NCI-H2107 treated with DMSO at 0.1 percent for 48 hours (cell line): Measurements from ENCODE around the gene LEMD3.
A peak's percentile ranks its signal among the peaks of the same experiment; 100 is the strongest.

Source experiments
- DNase-seq: peaks from one replicate; lab custom pipeline; 2025; ENCODE audit not compliant: unreplicated experiment; lab: John Stamatoyannopoulos, UW

LEMD3 gene

GRCh38 chr12:65168681-65169319 is 583 bp upstream of the LEMD3 start:
- DNase-seq = no peak

- peak; percentile 28 for DNase-seq
These were observed 962 bp downstream of the LEMD3 start for GRCh38 chr12:65170209-65170881.

- DNase-seq = no peak
These were observed 1.7 kb downstream of the LEMD3 start for GRCh38 chr12:65171073-65171472.

GRCh38 chr12:65171870-65172269 is 2.5 kb downstream of the LEMD3 start:
- peak; percentile 50 for DNase-seq

- DNase-seq = no peak
These were observed 6.0 kb downstream of the LEMD3 start for GRCh38 chr12:65175385-65175784.

GRCh38 chr12:65182012-65182739 is 12.8 kb downstream of the LEMD3 start:
- no peak for DNase-seq

GRCh38 chr12:65184176-65184857 is 14.9 kb downstream of the LEMD3 start:
- no peak for DNase-seq

GRCh38 chr12:65184858-65185229 is 15.5 kb downstream of the LEMD3 start:
- DNase-seq = no peak

- no peak for DNase-seq
These were observed 18.3 kb downstream of the LEMD3 start for GRCh38 chr12:65187665-65188064.

- DNase-seq = no peak
These were observed 18.9 kb downstream of the LEMD3 start for GRCh38 chr12:65188179-65188701.

GRCh38 chr12:65189028-65189718 is 19.8 kb downstream of the LEMD3 start:
- no peak for DNase-seq

GRCh38 chr12:65192963-65193516 is 23.7 kb downstream of the LEMD3 start:
- no peak for DNase-seq

GRCh38 chr12:65194949-65195348 is 25.6 kb downstream of the LEMD3 start:
- DNase-seq = no peak

GRCh38 chr12:65195387-65196055 is 26.1 kb downstream of the LEMD3 start:
- no peak for DNase-seq

- no peak for DNase-seq
These were observed 27.6 kb downstream of the LEMD3 start for GRCh38 chr12:65196762-65197567.

GRCh38 chr12:65199604-65200003 is 30.2 kb downstream of the LEMD3 start:
- DNase-seq = no peak

- DNase-seq = no peak
These were observed 30.8 kb downstream of the LEMD3 start for GRCh38 chr12:65200007-65200665.

- DNase-seq = no peak
These were observed 34.0 kb downstream of the LEMD3 start for GRCh38 chr12:65203376-65203775.
